Activated naive CD4-positive, alpha-beta T cell treated with anti-CD3 and anti-CD28 coated beads, Interleukin-2, amount 10 ng/mL, durations not matched to agents 7 days and 5 days (primary cell): Measurements from ENCODE around the gene IQSEC3.
"Not testable (repeated sequence)": the region's sequence is repeated elsewhere in the genome, so short reads cannot be mapped to it uniquely, and the experiment has no call there.

Experiments used
- CTCF ChIA-PET: fragments of 350-600 bp; sonication (Branson Sonifier 250); formaldehyde crosslinking; loops from one replicate; lab custom pipeline; 2021; ENCODE audit warnings: antibody characterized with exemption; lab: Charles Lee
- DNase-seq: peaks from one replicate; pipeline ENCODE4 v3.0.0-alpha.2; 2020
- H3K27ac Mint-ChIP-seq: one replicate; pipeline ENCODE4 v1.8.0; 2021; ENCODE audit warnings: mild to moderate bottlenecking, moderate library complexity, mixed read lengths
- H3K27me3 Mint-ChIP-seq: one replicate; pipeline ENCODE4 v1.8.0; 2021; ENCODE audit warnings: mild to moderate bottlenecking, mixed read lengths
- H3K36me3 Mint-ChIP-seq: one replicate; pipeline ENCODE4 v1.8.0; 2021; ENCODE audit warnings: mixed read lengths
- H3K4me1 Mint-ChIP-seq: one replicate; pipeline ENCODE4 v1.8.0; 2021; ENCODE audit warnings: mixed read lengths
- H3K4me3 Mint-ChIP-seq: one replicate; pipeline ENCODE4 v1.8.0; 2021; ENCODE audit warnings: mild to moderate bottlenecking, moderate library complexity, mixed read lengths
- H3K9me3 Mint-ChIP-seq: one replicate; pipeline ENCODE4 v1.8.0; 2021; ENCODE audit warnings: mixed read lengths

The IQSEC3 gene

DNA sequence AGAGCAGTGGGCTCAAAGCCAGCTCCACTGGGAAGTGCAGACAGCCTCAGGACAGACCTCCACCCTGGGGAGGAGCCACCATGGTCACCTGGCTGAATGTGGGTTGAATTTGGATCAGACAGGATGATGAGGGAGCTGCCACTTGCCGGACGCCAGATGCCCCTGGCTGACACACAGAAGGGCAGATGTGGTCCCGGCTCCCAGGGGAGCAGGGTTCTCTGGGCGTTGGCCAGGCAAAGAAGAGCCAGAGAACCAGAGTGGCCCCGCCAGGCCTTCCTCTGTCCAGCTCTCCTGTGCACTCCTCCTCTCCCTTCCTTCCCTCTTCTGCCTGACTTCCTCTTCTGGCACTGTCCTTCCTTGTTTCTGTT is 20.6 kb upstream of the IQSEC3 start:
- H3K9me3 Mint-ChIP-seq, H3K27ac Mint-ChIP-seq, H3K4me1 Mint-ChIP-seq, H3K4me3 Mint-ChIP-seq, H3K36me3 Mint-ChIP-seq, CTCF ChIA-PET, DNase-seq: not testable (repeated sequence)
- peaks cover 27% of the 10 kb centered on the region for H3K27me3 Mint-ChIP-seq

DNA sequence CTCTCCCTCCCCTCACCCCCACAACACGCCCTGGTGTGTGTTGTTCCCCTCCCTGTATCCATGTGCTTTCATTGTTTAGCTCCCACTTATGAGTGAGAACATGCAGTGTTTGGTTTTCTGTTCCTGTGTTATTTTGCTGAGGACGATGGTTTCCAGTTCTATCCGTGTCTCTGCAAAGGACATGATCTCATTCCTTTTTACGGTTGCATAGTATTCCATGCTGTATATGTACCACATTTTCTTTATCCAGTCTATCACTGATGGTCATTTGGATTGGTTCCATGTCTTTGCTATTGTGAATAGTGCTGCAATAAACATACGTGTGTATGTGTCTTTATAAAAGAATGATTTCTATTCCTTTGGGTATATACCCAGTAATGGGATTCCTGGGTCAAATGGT is 20.0 kb upstream of the IQSEC3 start:
- H3K27ac Mint-ChIP-seq, H3K4me3 Mint-ChIP-seq: not testable (repeated sequence)
- peaks cover 27% of the 10 kb centered on the region for H3K27me3 Mint-ChIP-seq

DNA sequence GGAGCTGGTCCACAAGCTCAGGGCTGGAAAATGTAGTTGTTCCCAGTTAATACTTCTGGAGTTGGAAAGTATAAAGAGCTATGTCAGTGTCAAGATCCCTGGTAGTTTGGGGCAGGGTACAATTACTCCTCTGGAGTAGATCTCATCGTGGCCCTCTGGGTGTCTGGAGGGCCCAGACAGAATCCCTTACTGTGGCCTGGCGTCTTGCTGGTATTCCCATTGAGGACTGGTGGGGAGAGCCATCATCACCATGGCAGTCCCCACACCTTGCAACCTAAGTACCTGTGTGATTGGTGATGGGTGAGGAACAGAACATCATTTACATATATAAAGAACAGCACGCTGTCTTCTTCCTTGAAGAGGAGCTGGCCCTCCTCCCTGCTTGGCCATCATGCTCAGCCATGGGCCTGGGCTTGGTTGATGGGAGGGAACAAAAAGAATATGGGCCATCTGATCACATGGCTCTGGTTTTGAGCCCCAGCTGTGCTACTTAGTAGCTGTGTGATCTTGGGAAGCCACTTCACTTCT is 18.8 kb upstream of the IQSEC3 start:
- H3K4me3 Mint-ChIP-seq, H3K36me3 Mint-ChIP-seq, H3K4me1 Mint-ChIP-seq, CTCF ChIA-PET, H3K9me3 Mint-ChIP-seq, H3K27ac Mint-ChIP-seq, DNase-seq: not testable (repeated sequence)
- peaks cover 31% of the 10 kb centered on the region for H3K27me3 Mint-ChIP-seq

More for the DNA sequence above, 20.0 kb upstream of the IQSEC3 start:
- DNase-seq, H3K4me1 Mint-ChIP-seq, H3K36me3 Mint-ChIP-seq, H3K9me3 Mint-ChIP-seq, CTCF ChIA-PET: not testable (repeated sequence)

DNA sequence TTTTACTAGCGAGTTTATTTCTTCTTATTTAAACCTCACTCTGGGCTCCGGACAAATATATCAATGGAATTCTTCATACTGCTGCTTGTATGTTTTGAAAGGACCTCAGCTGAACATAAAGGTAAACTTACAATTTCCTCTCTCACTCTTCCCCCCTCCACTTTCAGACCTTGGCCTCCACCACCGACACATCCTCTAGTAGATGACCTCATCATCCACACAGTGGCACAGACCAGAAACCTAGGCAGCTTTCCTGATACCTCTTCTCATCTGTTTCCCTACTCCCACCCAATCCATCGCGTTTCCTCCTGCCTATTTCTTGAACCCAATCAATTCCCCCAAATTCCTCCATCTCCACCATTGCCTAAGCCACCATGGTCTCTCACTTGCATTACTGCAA is 17.4 kb upstream of the IQSEC3 start:
- CTCF ChIA-PET, H3K4me3 Mint-ChIP-seq, DNase-seq, H3K9me3 Mint-ChIP-seq, H3K27ac Mint-ChIP-seq, H3K4me1 Mint-ChIP-seq, H3K36me3 Mint-ChIP-seq: not testable (repeated sequence)
- H3K27me3 Mint-ChIP-seq: peaks cover 38% of the 10 kb centered on the region

DNA sequence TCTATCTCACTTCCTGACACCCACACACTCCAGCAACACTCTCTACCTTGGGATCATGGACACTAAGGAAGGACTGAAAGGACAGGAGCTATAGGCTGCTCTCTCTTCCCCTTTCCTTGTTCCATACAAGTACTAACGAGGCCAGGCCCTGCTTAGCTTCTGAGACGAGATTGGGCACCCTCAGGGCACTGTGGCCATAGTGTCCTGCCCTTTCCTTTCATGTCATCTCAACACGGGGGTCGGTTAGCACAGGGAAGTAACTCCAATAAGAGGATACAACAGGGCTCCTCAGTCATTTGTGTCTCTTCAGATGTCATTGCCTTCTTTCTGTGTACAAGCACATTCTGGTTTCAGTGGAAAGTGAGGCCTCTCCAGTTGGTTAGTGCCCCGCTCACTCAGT is 15.5 kb upstream of the IQSEC3 start:
- H3K36me3 Mint-ChIP-seq, CTCF ChIA-PET, H3K4me3 Mint-ChIP-seq, DNase-seq, H3K4me1 Mint-ChIP-seq, H3K27ac Mint-ChIP-seq, H3K9me3 Mint-ChIP-seq: not testable (repeated sequence)
- peaks cover 38% of the 10 kb centered on the region for H3K27me3 Mint-ChIP-seq

DNA sequence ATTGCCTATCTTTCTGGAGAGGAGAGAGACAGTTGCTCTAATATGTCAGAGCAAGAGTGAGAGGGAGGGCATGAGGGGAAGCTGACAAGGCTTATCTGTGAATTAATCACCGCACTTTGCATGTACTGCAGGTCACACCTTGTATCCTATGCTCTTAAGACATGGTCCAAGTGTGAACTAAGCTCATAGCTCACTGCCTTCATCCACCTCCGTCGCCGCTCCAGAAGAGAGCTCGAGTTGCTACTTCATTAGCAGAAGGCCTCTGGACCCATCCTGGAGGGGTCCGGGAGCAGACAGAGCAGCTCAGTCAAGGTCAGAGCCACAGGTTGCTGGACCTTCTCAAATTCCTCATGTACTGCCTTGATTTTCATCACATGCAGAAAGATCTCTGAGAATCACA is 14.6 kb upstream of the IQSEC3 start:
- CTCF ChIA-PET: interaction anchor here (0.6 kb wide), 1 partner anchor 1302 kb away, joined by 3 read pairs; no protein-coding TSS in a partner anchor
- not testable (repeated sequence) for H3K36me3 Mint-ChIP-seq, H3K4me3 Mint-ChIP-seq, H3K9me3 Mint-ChIP-seq, H3K4me1 Mint-ChIP-seq, H3K27ac Mint-ChIP-seq, DNase-seq
- peaks cover 44% of the 10 kb centered on the region for H3K27me3 Mint-ChIP-seq

DNA sequence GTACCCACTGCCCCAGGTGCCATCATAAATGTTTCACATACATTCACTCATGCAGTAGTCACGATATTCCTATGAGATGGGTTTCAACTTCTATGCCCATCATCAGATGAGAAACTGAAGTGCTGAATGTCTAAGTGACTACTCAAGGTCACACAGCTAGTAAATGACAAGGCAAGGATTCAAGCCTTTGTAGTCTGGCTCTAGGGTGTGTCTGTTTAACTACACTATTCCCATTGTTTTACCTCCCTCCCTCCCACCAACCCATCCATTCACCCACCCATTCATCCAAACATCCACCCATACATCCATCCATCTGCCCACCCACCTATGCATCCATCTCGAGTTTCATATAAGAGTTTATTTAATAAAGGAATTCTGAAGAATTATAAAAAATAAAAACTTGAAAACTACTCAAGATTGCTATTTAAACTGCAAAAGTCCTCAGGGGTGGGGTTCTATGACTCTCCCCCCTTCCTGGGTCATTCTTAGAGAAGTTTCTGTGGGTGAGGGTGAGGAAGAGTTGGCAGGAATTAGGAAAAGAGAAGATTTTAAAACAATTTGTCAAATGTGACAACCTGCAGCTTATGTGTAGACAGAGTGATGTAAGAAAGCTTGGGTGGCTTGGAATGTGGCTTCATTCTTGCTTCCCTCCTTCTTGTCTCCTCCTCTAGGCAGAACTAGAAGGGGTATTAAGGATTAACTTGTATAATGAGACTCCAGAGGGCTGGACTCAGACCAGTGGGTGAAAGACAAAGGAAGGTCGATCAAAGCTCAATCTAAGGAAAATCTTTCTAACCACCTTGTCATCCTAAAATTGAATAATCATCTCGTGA is 13.4 kb upstream of the IQSEC3 start:
- H3K36me3 Mint-ChIP-seq, H3K4me1 Mint-ChIP-seq, H3K4me3 Mint-ChIP-seq, DNase-seq, H3K9me3 Mint-ChIP-seq, H3K27ac Mint-ChIP-seq, CTCF ChIA-PET: not testable (repeated sequence)
- H3K27me3 Mint-ChIP-seq: peaks cover 51% of the 10 kb centered on the region

DNA sequence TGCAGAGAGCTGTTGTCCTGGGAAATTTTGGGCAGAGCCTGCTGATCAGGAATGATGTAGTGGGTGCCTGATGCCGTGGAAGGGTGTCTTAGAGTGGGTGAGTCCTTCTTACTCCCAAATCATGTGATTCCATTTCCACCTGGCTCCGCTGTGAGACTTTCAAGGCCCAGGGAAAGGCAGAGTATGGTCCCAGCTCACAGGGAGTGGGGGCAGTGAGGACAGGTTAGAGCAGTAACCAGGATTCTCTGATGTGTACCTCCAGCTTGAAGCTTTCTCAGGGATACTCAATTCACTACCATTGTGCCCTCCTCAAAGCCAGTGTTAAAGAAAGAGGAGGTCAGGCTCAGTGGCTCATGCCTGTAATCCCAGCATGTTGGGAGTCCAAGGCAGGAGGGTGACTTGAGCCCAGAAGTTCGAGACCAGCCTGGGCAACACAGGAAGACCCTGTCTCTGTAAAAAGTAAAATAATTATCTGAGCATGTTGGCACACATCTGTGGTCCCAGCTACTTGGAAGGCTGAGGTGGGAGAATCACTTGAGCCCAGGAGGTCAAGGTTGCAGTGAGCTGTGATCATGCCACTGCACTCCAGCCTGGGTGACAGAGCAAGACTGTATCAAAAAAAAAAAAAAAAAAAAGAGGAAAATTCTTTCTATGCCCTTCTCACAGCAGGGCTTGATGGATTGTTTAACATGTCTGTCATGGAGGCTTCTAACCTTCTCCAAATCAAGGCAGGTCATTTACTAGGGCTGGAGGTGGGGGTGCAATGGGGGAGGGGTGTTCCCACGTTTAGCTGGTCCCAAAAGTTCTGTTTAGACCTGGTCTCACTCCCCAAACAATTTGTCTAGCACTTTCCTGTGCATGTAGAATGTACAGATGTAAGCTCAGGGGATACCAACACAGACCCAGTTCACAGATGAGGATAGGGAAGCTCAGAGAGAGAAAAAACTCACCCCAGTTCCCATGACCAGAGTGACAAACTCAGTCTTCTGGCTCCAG is 12.5 kb upstream of the IQSEC3 start:
- CTCF ChIA-PET: no interaction called here
- Mint-ChIP-seq H3K4me3 (no peak overlapping the region), H3K4me1 (no peaks in the 10 kb centered on the region), H3K9me3 (no peaks in the 10 kb centered on the region), H3K27ac (no peak overlapping the region), H3K36me3 (no peaks in the 10 kb centered on the region), H3K27me3 (peaks cover 52% of the 10 kb centered on the region)
- DNase-seq: no peak

DNA sequence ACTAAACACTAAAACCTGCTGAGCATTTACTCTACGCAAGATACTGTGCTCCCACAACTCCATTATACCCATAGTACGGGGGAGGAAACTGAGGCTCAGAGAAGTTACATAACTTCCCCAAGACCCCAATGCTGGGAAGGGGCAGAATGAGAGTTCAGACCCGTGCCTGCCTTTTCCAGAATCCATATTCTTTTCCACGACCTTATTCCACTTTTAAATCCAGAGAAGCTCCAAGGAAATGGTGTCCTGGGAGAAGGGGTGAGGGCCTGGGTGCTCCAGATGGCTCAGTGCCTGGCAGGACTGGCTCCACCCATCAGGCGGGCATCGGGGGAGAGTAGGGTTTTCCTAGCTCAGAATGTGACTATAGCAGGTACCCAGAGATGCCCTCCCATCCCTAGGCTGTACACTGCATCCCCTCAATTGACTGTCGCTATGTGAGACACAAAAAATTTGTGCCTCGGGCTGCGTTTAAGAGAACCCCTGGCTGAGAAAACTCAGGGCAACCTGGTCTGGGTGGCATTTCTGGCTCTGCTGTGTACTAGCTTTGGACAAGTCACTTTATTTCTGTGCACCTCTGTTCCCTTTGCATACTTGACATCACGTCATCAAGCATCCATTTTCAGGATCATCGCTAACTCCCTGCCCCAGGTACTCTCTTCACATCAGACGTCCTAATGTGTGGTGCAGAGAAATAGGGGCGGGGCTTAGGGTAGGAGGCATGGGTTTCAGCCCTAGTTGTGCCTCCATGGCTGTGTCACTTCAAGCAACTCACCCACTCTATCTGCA is 11.6 kb upstream of the IQSEC3 start:
- CTCF ChIA-PET: no interaction called here
- H3K36me3 Mint-ChIP-seq: no peaks in the 10 kb centered on the region
- no peak overlapping the region for H3K4me3 Mint-ChIP-seq

DNA sequence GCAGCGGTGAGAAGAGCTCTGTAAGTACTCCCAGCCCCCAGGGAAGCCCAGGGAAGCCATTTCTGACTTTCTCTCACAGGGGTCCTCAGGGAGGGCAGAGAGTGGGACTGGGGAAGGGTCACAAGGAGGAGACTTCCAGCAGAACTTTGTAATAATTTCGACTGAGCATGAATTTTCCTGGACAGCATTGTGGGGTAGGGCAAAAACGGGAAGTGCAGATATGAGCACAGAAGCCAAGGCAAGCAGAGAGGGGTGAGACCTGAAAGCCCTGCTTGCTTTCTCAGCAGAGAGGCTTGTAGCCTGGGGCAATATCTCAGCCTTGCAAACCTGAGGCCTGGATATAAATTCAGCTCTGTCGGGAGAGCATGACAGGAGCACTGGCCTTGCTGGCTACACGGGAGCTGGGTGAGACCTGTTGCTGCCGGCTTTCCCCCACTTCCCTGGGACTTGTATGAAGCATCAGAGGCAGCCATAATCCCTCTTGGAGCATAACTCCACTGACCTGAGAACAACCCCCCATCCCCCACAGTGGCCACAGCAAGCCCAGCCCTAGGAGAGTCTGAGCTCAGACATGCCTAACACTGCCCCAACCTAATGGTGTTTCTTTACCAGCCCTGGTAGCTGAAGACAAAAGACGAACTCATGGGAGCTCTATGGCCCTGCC is 9.8 kb upstream of the IQSEC3 start:
- H3K36me3 Mint-ChIP-seq: no peaks in the 10 kb centered on the region
- no peaks in the 10 kb centered on the region for H3K9me3 Mint-ChIP-seq
- no peaks in the 10 kb centered on the region for H3K4me1 Mint-ChIP-seq
- CTCF ChIA-PET: no interaction called here
- no peak overlapping the region for H3K27ac Mint-ChIP-seq
- H3K4me3 Mint-ChIP-seq: no peak overlapping the region
- DNase-seq: no peak
- peaks cover 56% of the 10 kb centered on the region for H3K27me3 Mint-ChIP-seq

More for the DNA sequence above, 11.6 kb upstream of the IQSEC3 start:
- H3K27ac Mint-ChIP-seq: no peak overlapping the region
- H3K27me3 Mint-ChIP-seq: peaks cover 49% of the 10 kb centered on the region
- no peak for DNase-seq
- no peaks in the 10 kb centered on the region for H3K9me3 Mint-ChIP-seq
- H3K4me1 Mint-ChIP-seq: no peaks in the 10 kb centered on the region

DNA sequence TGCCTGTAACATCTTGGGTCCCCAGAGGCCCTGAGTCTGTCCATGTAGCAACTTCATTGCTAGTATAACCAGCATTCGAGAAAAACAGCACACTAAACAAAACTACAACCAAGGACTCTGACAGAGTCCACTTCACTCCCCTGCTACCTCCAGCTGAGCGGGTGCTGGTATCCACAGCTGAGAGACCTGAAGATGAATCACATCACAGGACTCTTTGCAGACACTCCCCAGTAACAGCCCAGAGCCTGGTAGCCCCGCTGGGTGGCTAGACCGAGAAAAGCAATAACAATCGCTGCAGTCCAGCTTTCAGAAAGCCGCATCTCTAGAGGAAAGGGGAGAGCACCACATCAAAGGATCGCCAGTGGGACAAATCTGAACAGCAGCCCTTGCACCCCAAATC is 9.0 kb upstream of the IQSEC3 start:
- no peak for DNase-seq
- Mint-ChIP-seq H3K36me3 (no peaks in the 10 kb centered on the region), H3K9me3 (no peaks in the 10 kb centered on the region), H3K27me3 (peaks cover 52% of the 10 kb centered on the region), H3K4me3 (no peak overlapping the region), H3K27ac (no peak overlapping the region), H3K4me1 (no peaks in the 10 kb centered on the region)
- CTCF ChIA-PET: no interaction called here

DNA sequence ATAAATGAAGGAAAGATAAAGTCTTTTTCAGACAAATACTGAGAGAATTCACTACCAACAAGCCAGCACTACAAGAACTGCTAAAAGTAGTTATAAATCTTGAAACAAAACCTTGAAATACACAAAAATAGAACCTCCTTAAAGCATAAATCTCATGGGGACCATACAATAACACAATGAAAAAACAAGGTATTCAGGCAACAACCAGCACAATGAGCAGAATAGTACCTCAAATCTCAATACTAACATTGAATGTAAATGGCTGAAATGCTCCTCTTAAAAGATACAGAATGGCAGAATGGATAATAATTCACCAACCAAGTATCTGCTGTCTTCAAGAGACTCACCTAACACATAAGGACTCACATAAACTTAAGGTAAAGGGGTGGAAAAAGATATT is 7.7 kb upstream of the IQSEC3 start:
- Mint-ChIP-seq H3K4me3 (no peak overlapping the region), H3K9me3 (no peaks in the 10 kb centered on the region), H3K4me1 (no peaks in the 10 kb centered on the region), H3K27me3 (peaks cover 44% of the 10 kb centered on the region), H3K36me3 (no peaks in the 10 kb centered on the region), H3K27ac (no peak overlapping the region)
- DNase-seq: no peak
- CTCF ChIA-PET: no interaction called here

DNA sequence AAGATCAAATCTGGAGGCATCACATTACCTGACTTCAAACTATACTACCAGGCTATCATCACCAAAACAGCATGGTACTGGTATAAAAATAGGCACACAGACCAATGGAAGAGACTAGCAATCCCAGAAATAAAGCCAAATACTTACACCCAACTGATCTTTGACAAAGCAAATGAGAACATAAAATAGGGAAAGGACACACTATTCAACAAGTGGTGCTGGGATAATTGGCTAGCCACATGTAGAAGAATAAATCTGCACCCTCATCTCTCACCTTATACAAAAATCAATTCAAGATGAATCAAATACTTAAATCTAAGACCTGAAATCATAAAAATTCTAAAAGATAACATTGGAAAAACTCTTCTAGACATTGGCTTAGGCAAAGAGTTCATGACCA is 4.7 kb upstream of the IQSEC3 start:
- H3K27me3 Mint-ChIP-seq: peaks cover 31% of the 10 kb centered on the region
- H3K9me3 Mint-ChIP-seq, H3K36me3 Mint-ChIP-seq, CTCF ChIA-PET, DNase-seq, H3K27ac Mint-ChIP-seq, H3K4me3 Mint-ChIP-seq, H3K4me1 Mint-ChIP-seq: not testable (repeated sequence)
